ENCODE measurements around the gene MLLT3. TPM values are rescaled to one million over a fixed set of nuclear protein-coding genes. Genes with fewer than 3 reads are reported as not detected.

MLLT3 gene
- total RNA-seq, 4 donors from 2014 or later: 4.0 to 6.4 (median 4.5) TPM

GRCh38 chr9:20558566-20559016 is 63.7 kb downstream of the MLLT3 start:
- Histone ChIP-seq H3K9me3 (no peaks in the 10 kb centered on the region), H3K4me1 (peaks cover 10 to 25% of the 10 kb centered on the region in 2 donors), H3K4me3 (no peak overlapping the region), H3K27me3 (no peaks in the 10 kb centered on the region), H3K27ac (no peak overlapping the region), H3K36me3 (no peaks in the 10 kb centered on the region)
- intact Hi-C loops (cut with DNase I; ENCODE audit: low total_unique reads): no loop called here
- ATAC-seq: no peak
- in situ Hi-C loops (cut with MboI; ENCODE audit: low sequenced_read_pairs in 4 of 4): no loop called here
- TF ChIP-seq POLR2A (IDR thresholded peaks at IDR 0.05): no peak
- no peak for TF ChIP-seq CTCF (IDR thresholded peaks at IDR 0.05 in 4 of 5, conservative IDR thresholded peaks at IDR 0.05 in 1 of 5)
- DNase-seq: no peak

- Histone ChIP-seq H3K27ac (no peak overlapping the region), H3K4me1 (peaks cover 12 to 26% of the 10 kb centered on the region in 2 donors), H3K27me3 (no peaks in the 10 kb centered on the region), H3K36me3 (no peaks in the 10 kb centered on the region), H3K4me3 (no peak overlapping the region), H3K9me3 (no peaks in the 10 kb centered on the region)
- intact Hi-C loops (cut with DNase I; ENCODE audit: low total_unique reads): no loop called here
- ATAC-seq (no peak), DNase-seq (no peak)
- in situ Hi-C loops (cut with MboI; ENCODE audit: low sequenced_read_pairs in 4 of 4): no loop called here
- TF ChIP-seq POLR2A (IDR thresholded peaks at IDR 0.05) (no peak), CTCF (IDR thresholded peaks at IDR 0.05 in 4 of 5, conservative IDR thresholded peaks at IDR 0.05 in 1 of 5) (no peak)
Observed at GRCh38 chr9:20557890-20558565, 64.3 kb downstream of the MLLT3 start.

GRCh38 chr9:20557285-20557684 is 65.0 kb downstream of the MLLT3 start:
- in situ Hi-C loops (cut with MboI; ENCODE audit: low sequenced_read_pairs in 4 of 4): no loop called here
- Histone ChIP-seq H3K4me3 (no peak overlapping the region), H3K27me3 (no peaks in the 10 kb centered on the region), H3K27ac (no peak overlapping the region), H3K9me3 (no peaks in the 10 kb centered on the region), H3K4me1 (peaks cover 14 to 31% of the 10 kb centered on the region in 2 donors), H3K36me3 (no peaks in the 10 kb centered on the region)
- ATAC-seq (no peak), DNase-seq (no peak)
- TF ChIP-seq POLR2A (IDR thresholded peaks at IDR 0.05) (no peak), CTCF (IDR thresholded peaks at IDR 0.05 in 4 of 5, conservative IDR thresholded peaks at IDR 0.05 in 1 of 5) (no peak)
- intact Hi-C loops (cut with DNase I; ENCODE audit: low total_unique reads): no loop called here

DNA sequence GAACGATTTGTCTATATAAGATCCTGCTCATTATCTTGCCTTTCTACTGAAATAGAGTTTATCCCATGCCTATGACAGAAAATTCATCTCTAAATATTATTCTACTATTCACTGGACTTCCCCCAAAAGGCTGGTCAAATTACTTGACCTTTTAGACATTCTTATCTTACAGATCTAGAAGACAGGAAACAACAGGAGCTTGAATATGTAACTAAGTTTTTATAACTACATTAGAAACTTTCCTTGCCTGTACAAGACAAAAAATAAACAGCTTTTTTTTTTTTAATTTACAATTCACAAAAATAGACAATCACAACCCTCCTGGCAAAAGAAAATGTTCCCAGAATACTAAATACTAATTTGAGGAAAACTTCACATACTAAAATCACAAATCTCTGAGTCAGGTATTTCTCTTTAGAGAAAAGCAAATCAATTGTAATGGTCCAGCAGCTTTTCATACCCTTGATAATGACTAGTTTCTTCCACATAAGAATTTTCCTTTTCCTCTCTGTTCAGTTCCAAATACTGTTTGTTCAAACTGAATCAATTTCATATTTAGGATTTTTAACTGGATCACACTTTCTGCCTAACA is 68.6 kb downstream of the MLLT3 start:
- DNase-seq (no peak), ATAC-seq (peak in 1 of 2 donors; percentile 11)
- TF ChIP-seq POLR2A (IDR thresholded peaks at IDR 0.05) (no peak), CTCF (IDR thresholded peaks at IDR 0.05 in 4 of 5, conservative IDR thresholded peaks at IDR 0.05 in 1 of 5) (no peak)
- no peak overlapping the region for H3K27ac ChIP-seq
- no peaks in the 10 kb centered on the region for H3K36me3 ChIP-seq
- no peaks in the 10 kb centered on the region for H3K9me3 ChIP-seq
- intact Hi-C loops (cut with DNase I; ENCODE audit: low total_unique reads) (loop anchor here (2.0 kb wide), 1 partner anchor 69 kb away; the partner anchor contains the start of gene MLLT3), in situ Hi-C loops (cut with MboI; ENCODE audit: low sequenced_read_pairs in 4 of 4) (no loop called here)
- H3K4me1 ChIP-seq: peaks cover 14 to 31% of the 10 kb centered on the region in 2 donors
- no peaks in the 10 kb centered on the region for H3K27me3 ChIP-seq
- H3K4me3 ChIP-seq: no peak overlapping the region
